GM19043 (cell line): Measurements from ENCODE around the gene LDLRAD2.
"Not testable (repeated sequence)": the region's sequence is repeated elsewhere in the genome, so short reads cannot be mapped to it uniquely, and the experiment has no call there.

Experiments
- ATAC-seq: cut with Tn5 transposase; IDR thresholded peaks from one replicate; pipeline ENCODE4 v1.9.1; 2021; ENCODE audit warnings: low read depth; ENCODE audit not compliant: unreplicated experiment

LDLRAD2 gene

DNA sequence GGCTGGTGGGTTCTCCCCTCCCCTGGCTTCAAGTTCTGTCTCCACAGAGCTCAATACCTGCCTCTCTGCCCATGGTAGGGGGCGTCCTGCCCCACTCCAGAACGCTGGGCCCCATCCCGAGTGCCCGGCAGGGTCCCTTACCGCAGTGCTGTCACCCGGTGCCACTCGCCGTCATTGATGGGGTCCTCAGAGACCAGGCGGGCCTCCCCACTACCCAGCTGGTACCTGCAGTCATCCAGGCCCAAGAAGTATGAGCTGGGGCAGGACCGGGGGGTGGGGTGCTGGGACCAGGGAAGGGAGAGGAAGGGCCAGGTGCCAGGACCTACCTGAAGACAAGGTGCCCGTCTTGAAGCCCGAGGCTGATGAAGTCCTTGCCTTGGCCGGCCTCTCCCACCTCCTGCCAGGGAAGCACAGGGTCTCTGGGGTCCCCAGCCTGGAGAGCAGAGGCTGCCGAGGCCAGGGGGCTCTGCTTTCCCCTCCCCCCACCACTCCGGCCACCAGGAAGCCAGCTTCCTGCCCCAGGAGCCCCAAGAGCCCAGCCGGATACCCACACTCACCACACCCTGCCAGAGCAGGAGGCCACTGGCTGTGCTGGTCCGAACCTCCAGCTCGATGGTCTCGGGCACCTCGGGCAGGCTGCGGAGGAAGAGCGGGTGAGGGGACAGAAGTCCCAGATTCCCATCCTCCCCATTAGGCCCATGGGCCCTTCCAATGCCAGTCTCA, 12.1 kb downstream of the LDLRAD2 start:
- no peak for ATAC-seq

DNA sequence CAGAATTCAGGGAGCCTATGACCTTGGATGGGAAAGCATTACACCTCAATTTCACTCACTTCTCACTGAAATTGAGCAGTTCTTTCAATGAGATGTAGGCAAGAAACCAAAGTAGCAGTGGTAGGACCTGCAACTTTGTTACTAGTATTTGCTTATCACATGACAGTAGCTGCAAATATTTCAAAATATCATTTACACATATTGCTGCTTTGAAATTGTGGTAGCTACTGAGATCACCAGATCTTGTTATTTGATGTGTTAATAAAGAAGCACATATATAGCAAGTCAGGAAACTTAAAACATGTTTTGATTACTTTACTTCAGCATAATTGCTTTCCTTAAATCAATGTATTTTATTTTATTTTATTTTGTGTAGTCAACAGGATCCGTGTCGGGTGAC, 12.9 kb downstream of the LDLRAD2 start:
- no peak for ATAC-seq

DNA sequence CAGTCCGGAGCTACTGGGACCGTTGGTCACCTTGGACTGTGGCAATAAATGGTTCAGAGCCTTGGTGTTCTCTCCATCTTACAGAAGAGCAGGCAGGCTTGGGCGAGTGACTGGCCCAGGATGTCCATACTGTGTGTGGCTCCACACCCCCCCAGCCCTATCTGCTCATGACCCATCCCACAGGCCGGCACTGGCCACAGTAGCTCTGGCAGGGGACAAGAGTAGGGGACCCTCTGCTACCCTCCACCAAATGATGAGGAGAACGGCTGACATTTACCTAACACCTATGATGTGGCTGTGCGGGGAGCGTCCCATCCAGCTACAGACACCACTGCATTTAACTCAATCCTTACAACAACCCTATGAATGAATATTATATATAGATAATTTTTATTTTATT, 13.3 kb downstream of the LDLRAD2 start:
- no peak for ATAC-seq

DNA sequence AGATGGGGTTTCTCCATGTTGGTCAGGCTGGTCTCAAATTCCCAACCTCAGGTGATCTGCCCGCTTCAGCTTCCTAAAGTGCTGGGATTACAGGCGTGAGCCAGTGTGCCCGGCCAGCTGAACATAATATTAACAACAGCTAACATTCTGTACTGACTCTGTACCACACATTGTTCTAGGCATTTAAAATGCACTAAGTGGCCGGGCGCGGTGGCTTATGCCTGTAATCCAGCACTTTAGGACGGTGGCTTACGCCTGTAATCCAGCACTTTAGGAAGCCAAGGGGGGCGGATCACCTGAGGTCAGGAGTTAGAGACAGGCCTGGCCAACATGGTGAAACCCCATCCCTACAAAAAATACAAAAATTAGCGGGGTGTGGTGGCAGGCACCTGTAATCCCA, 14.6 kb downstream of the LDLRAD2 start:
- not testable (repeated sequence) for ATAC-seq

DNA sequence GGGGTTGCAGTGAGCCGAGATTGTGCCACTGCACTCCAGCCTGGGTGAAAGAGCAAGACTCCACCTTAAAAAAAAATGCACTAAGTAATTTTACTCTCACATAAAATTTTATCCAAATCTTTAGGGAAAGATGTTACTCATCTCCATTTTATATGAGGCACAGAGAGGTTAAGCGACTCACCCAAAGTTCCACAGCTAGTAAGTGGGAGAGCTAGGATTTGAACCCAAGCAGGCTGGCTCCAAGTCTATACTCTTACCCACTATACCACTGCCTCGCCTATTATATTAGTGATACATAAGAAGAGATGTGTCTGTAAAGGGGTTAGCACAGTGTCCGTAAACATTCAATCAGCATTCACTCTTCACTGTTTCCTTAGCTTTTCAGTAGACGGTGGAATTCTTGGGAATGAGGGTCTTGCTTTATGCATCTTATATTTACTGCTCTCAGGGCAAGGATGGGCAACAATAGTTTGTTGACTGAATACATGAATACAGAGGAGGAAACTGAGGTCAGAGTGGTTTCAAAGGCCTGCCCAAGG, 15.1 kb downstream of the LDLRAD2 start:
- no peak for ATAC-seq

DNA sequence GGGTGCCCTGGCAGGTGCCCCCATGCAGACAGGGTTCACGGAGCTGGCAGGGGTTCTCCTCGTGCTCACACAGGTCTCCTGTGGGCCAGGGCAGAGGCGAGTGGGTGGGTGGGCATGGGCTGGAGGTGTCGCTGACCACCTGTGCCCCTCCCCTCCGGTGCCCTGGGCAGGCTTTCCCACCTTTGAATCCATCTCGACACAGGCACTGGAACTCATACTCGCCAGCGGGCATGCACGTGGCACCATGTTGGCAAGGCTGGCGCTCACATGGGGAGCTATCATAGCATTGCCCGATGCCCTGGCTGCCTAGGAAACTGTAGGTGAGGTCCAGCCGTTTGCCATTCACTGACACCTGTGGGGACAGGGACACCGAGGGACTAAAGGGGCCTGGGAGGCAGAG, 16.0 kb downstream of the LDLRAD2 start:
- ATAC-seq = no peak

DNA sequence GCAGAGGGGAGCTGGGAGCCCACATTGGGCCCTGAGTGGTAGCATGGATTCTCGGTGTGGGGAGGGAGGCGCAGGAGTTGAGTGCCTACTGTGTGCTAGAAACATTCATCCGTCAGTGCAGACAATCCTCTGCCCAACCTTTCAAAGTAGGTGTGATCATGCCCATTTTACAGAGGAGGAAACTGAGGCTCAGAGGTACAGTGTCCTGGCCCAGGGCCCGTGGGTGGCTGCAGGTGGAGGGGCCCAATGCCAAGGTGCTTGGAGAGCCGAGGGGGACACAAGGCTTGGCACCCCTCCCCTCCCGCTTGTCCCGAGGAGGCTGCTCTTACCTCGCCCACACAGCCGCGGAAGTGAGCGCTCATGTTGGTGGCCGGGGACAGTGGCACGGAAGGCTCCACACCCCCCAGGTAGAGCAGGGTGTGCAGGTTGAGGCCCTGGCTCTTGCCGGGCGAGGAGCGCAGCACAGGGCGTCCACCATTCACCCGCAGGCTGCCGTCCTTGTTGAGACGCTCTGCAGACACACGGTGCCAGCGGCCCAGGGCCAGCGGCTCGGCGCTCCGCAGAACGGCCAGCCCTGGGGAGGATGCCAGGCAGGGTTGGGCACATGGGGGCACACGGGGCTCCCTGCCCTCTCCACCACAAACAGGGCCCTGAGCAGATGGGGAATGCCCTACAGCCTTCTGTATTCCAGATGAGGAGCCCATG, 16.6 kb downstream of the LDLRAD2 start:
- no peak for ATAC-seq

DNA sequence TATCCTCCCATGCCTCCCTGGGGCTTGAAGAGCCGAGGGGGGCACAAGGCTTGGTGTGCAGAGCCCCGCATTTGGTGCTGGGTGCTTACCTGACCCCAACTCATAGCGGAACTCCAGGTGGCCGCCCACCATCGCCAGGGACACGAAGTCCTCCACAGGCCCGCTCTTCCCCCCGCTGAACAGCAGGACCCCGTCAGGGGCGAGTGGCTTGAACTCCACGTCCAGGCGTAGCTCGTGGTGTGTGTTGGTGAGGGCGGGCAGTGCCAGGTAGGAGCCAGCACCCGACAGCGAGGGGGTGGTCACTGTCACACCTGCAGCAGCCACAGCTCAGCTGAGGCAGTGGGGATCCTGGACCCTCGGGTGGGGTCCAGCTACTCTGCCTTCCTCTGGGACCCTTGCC, 17.2 kb downstream of the LDLRAD2 start:
- ATAC-seq = no peak

DNA sequence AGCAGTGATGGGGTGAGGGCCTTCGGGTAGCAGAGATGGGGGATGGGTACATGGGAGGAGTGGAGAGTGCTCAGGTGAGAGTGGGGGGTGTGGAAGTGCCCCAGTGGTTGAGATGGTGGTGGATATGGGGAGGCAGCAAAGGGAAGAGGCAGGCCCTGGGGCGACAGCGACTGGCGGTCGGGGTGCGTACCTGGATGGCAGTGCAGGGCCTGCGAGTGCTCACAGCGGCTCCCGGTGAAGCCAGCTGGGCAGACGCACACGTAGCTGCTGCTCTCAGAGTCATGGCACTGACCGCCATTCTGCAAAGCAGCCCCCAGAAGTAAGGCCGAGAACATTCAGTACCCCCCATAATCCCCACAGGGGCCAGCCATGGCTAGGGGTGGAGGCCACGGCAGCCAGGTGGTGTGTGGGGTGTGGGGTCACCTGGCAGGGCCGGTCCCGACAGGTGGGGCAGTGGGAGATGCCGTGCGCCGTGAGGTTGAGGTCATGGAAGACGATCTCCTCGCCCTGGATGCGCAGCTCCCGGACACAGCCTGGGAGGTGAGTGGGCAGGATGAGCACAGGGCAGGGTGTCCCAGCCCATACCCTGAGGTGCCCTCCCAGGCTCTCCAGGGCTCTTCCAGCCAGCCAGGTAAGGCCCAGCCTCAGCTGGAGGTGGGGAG, 18.9 kb downstream of the LDLRAD2 start:
- ATAC-seq = no peak

DNA sequence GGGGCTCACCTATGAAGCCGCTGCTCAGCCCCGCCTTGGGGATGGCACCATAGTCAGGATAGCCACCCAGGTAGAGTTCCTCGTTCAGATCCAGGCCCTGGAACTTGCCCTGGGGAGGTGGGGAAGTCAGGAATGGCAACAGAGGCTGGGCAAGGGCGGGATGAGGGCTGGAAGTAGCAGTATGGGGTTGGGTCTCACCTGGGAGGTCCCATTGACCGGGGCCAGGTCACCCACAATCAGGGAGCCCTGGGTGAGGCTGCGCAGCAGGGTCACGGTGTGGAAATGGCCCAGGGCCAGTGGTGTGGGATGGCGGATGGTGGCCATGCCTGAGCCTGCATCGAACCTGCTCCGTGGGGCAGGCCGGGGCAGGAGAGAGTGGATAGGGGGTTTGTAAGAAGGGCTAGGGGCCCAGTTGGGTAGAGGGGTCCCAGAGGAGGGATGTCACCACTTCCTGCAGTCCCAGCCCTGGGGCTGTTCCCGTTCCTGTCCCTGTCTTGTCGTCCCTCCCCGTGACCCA, 19.4 kb downstream of the LDLRAD2 start:
- no peak for ATAC-seq

DNA sequence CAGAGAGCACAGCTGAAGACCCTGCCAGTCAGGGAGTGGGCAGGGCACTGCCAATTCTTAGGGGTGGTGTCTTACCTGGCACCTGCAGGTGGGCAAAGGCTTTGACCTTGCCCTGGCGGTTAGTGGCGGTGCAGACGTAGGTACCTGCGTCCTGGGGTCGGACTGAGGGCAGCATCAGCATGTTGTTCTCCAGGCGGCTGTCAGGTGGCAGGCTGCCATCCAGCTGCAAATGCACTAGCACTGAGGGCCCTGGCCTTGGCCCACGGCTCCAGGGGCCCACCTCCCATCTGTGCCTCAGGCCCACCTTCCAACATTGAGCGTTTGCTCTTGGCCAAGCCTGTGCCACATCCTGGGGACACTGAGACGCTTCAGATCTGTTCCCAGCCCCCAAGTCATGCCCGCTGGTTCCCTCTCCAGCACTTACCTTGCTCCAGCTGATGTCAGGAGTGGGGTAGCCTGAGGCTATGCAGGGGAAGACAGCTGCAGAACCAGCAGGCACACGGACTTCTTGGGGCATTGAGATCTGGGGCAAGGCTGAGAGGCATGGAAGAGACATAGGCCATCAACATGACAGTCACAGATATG, 21.4 kb downstream of the LDLRAD2 start:
- no peak for ATAC-seq

DNA sequence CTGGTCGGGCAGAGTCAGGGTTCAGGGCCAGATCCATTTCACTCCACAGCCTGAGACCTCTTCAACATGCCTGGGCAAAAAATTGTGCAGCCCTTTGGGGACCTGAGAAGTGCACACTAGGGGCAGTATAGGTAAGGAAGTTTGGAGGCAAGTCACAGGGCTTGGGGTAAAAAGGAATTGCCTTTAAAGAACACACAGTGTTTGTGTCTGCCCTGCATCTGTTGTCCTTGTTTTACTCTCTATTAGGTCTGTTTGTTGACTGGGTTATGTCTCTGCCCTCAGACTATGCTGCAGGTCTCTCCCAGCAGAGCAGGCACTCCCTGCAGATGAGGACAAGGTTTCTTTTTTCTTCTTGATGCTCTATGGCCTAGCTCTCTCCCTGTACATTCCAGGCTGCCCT, 22.0 kb downstream of the LDLRAD2 start:
- no peak for ATAC-seq

DNA sequence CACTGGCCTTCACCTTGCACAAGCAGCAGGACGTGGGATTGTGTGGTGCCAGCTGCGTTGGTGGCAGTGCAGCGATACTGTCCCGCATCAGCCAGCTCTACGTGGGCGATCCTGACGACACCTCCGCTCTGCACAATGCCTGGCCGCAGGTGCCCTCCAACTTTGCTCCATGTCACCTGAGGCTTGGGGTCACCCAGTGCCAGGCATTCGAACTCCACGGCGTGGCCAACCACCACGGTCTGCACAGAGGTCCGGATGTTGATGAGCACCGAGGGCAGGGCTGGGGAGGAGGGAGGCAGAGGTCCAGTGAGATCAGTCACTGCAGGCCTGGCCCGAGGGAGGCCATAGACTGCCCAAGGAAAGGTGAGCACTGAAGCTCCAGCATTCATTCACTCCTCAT, 22.6 kb downstream of the LDLRAD2 start:
- ATAC-seq = no peak

DNA sequence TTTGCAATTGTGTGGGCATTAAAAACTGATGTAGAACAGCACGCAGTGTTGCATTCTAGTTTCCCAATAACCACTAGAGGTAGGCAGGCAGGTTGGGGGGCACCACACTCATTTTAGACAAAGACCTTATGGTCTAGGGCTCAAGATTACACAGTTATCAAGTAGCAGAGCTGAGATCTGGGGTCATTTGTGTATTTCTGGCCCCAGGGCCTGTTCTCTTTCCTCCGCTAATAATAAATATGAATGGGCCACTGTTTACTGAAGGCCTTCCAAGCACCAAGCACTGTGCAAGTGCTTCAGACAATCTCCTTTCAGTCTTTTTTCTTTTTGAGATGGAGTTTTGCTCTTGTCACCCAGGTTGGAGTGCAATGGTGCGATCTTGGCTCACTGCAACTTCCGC, 23.9 kb downstream of the LDLRAD2 start:
- ATAC-seq = no peak

DNA sequence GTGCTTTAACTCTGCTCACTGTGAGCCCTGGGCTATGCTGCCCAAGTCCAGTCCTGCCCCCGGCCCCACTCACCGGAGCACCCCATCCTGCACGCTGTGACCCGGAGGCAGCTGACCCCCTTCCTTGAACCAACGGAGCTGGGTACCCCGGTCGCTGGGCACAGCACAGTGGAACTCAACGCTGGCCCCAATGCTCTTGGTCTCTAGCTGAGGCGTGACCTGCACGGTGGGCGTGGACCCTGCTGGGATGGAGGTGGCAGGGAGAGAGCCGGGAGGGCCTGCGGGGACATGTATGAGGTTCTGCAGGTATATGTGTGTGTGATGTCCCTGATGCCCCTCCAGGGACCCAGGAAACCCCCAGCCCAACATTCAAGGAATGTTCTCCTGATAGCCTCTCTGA, 24.7 kb downstream of the LDLRAD2 start:
- no peak for ATAC-seq

DNA sequence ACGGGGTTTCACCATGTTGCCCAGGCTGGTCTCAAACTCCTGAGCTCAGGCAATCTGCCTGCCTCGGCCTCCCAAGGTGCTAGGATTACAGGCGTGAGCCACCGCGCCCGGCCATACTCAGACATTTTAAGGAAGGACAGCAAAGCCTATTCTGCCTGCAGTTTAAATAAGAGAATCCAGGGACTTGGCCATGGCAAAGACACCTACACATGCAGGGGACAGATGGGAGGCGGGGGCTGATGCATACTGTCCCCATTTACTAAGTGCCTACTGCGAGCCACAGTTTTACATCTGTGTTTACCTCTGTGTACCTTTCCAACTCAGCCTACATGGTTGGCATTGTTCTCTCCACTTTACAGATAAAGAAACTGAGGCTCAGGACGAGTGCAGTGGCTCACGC, 25.4 kb downstream of the LDLRAD2 start:
- no peak for ATAC-seq

DNA sequence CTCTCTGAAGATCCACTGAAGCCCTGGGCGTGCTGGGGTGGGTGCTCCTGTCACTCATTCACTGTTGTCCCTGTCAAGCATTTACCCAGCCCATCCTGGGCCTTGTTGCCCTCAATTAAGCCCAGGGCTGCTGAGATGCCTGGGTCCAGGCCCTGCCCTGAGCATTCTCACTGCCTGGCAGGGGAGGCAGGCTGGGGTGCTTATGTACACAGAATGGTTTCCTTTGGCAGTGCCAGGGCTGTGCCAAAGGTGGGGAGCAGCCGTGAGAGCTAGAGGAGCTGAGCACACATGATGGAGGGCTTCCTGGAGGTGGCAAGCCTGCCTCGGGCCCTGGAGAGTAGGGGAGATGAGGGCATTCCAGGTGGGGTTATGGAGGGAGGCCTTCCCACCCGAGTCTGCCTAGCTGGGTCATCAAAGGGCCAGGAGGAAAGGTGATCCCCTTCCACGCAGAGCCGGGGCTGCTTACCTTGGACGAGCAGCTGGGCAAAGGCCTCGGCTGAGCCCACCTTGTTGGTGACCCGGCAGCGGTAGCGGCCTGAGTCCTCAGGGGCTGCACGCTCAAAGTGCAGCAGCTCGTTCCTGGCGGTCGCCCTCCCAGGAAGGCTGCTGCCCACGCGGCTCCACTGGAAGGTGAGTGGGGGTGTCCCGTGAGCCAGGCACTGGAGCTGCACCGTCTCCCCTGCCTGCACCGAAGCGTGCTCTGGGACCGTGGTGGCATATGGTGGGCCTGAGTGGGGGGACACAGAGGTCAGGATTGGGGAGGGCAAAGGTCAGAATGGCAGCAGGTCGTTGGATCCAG, 26.5 kb downstream of the LDLRAD2 start:
- ATAC-seq = no peak

DNA sequence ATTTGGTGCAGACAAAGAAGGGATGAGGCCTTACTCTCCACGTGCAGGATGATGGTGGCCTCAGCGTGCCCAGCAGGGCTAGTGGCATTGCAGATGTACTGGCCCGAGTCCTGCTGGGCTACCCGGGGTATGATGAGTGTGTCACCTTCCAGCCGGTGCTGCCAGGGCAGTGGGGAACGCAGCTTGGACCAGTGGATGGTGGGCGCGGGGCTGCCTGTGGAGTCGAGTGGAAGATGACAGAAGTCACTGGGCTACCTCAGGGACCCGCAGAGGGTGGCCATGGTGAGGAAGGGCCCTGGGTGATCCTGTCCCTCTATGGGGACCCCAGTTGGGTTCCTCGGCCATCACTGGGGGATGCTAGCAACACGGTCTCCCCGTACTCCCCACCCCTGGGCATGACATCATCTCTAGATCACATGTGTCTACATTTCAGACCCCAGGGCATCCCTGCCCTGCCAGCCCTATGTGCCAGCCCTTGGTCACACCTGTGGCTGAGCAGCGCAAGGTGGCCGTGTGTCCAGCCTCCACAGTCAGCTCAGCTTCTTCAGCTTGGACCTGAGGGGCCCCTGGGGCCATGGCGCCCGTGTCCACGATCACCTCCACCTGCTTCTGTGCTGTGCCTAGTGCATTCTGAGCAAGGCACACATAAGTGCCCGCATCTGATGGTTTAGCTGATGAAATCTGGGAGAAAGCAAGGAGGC, 27.4 kb downstream of the LDLRAD2 start:
- no peak for ATAC-seq

DNA sequence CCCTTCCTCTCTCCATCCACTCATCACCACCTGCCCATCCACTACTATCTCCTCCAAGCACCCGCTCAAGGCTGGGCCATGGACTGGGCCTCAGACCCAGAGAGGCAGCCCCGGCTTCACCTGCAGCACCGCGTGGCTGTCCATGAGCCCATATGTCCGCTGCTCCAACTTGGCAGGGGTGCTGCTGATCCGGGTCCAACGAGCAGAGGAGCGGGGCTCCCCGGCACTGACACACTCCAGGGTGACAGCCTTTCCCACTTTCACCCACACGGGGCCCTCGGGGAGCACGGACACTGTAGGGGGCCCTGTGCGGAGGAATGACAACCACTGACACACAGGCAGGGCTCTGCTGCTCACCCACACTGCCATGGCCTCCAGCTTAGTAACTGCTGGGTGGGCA, 28.9 kb downstream of the LDLRAD2 start:
- no peak for ATAC-seq
